HepG2 (cell line): Measurements from ENCODE around the gene ARL3. TPM values are rescaled to one million over a fixed set of nuclear protein-coding genes. Genes with fewer than 3 reads are reported as not detected.

Experiments
- HMGXB3 ChIP-seq: sonication (generic); formaldehyde crosslinking; IDR thresholded peaks from 2 replicates; pipeline ENCODE4 v1.4.0; 2020; ENCODE audit warnings: missing genetic modification reagents, borderline replicate concordance
- HNRNPLL ChIP-seq: fragments of 200-400 bp; formaldehyde crosslinking; IDR thresholded peaks from 2 replicates; pipeline ENCODE4 v1.6.1; 2017; ENCODE audit warnings: mild to moderate bottlenecking, low read depth, low read length; ENCODE audit not compliant: poor library complexity, severe bottlenecking
- LRRFIP1 ChIP-seq: sonication (generic); formaldehyde crosslinking; conservative IDR thresholded peaks from 2 replicates; pipeline ENCODE4 v1.4.0; 2020; ENCODE audit warnings: missing genetic modification reagents
- MAFG ChIP-seq: sonication (generic); formaldehyde crosslinking; IDR thresholded peaks from 2 replicates; pipeline ENCODE4 v1.5.1; 2020; ENCODE audit warnings: mild to moderate bottlenecking, missing genetic modification reagents
- NKX3-1 ChIP-seq: sonication (generic); formaldehyde crosslinking; IDR thresholded peaks from 2 replicates; pipeline ENCODE4 v1.5.0; 2020; ENCODE audit warnings: missing genetic modification reagents
- PAF1 ChIP-seq: IDR thresholded peaks from 2 replicates; pipeline ENCODE4 v1.6.1; 2016; ENCODE audit warnings: missing genetic modification reagents, missing compliant biosample characterization
- RBFOX2 ChIP-seq: fragments of 200-400 bp; formaldehyde crosslinking; IDR thresholded peaks from 2 replicates; pipeline ENCODE4 v1.6.1; 2017; ENCODE audit warnings: low read depth, mild to moderate bottlenecking, low read length
- SIN3A ChIP-seq: IDR thresholded peaks from 2 replicates; pipeline ENCODE4 v1.6.1; 2011; ENCODE audit warnings: low read depth, mild to moderate bottlenecking, control low read depth, low read length, borderline replicate concordance
- SRF ChIP-seq: IDR thresholded peaks from 2 replicates; pipeline ENCODE4 v1.6.1; 2011; ENCODE audit warnings: mild to moderate bottlenecking, low read depth, low read length, moderate library complexity
- SSRP1 ChIP-seq: IDR thresholded peaks from 2 replicates; pipeline ENCODE4 v1.6.1; 2016; ENCODE audit warnings: control low read depth
- TBX2 ChIP-seq: sonication (generic); formaldehyde crosslinking; IDR thresholded peaks from 2 replicates; pipeline ENCODE4 v1.5.0; 2020; ENCODE audit warnings: missing genetic modification reagents, mild to moderate bottlenecking, borderline replicate concordance
- TFE3 ChIP-seq: IDR thresholded peaks from 2 replicates; pipeline ENCODE4 v1.6.1; 2016
- ZBTB7B ChIP-seq: sonication (generic); formaldehyde crosslinking; IDR thresholded peaks from 2 replicates; pipeline ENCODE4 v1.4.0; 2020; ENCODE audit warnings: missing genetic modification reagents
- ZGPAT ChIP-seq: IDR thresholded peaks from 2 replicates; pipeline ENCODE4 v1.6.1; 2016; ENCODE audit warnings: mild to moderate bottlenecking
- ZNF232 ChIP-seq: sonication (generic); formaldehyde crosslinking; IDR thresholded peaks from 2 replicates; pipeline ENCODE4 v1.4.0; 2020; ENCODE audit warnings: missing genetic modification reagents, borderline replicate concordance
- ZNF235 ChIP-seq: sonication (generic); formaldehyde crosslinking; IDR thresholded peaks from 2 replicates; pipeline ENCODE4 v1.8.1; 2023; ENCODE audit warnings: mild to moderate bottlenecking, missing genetic modification reagents, borderline replicate concordance
- ZNF644 ChIP-seq: IDR thresholded peaks from 2 replicates; pipeline ENCODE4 v1.6.1; 2016; ENCODE audit warnings: low read depth
- ZNF691 ChIP-seq: sonication (generic); formaldehyde crosslinking; IDR thresholded peaks from 2 replicates; pipeline ENCODE4 v1.4.0; 2020; ENCODE audit warnings: missing genetic modification reagents, low read depth, mild to moderate bottlenecking, borderline replicate concordance
- polyA plus RNA-seq, 8 experiments: library from polyadenylated mRNA; depleted of rRNA in 3 of 8; stranded (reverse) in 7 of 8; unstranded in 1 of 8; fragments of >200 nt; fragmentation: Illumina TruSeq in 4 of 8; extraction: Trizol in 4 of 8; gene quantifications; 2 replicates each; pipeline versions ENCODE4 v1.2.1 to v1.2.3, GENCODE V29; 2011 to 2016; ENCODE audit warnings: low read depth in 4 of 8, missing spikeins in 1 of 8, mixed read lengths in 1 of 8; ENCODE audit not compliant: insufficient read depth in 1 of 8
- total RNA-seq, 5 experiments: library from RNA; depleted of rRNA; stranded (reverse); fragments of >200 nt; fragmentation: Illumina TruSeq; extraction: Trizol; gene quantifications; 2 replicates each; pipeline ENCODE4 v1.2.3, GENCODE V29; 2016; ENCODE audit warnings: low read depth in 1 of 5

Gene ARL3
- total and polyA plus RNA-seq, 2 of the 13 experiments (the other 11 are each of a cell fraction or from before 2014, with no cell fraction given) = 5.2 to 6.6 TPM

GRCh38 chr10:102665904-102666509 lies 48.2 kb downstream of the ARL3 start (continued):
- TF ChIP-seq SSRP1 (CRISPR knock-in tag) = no peak
- TF ChIP-seq ZNF691 = no peak
- TF ChIP-seq TBX2 (CRISPR knock-in tag) = peak; percentile 76; the same call in 1 of the 2 replicates
- no peak for TF ChIP-seq SIN3A
- TF ChIP-seq LRRFIP1 (CRISPR knock-in tag) = no peak
- TF ChIP-seq RBFOX2 = no peak
- no peak for TF ChIP-seq ZNF235 (CRISPR knock-in tag)
- TF ChIP-seq ZNF644 (CRISPR knock-in tag) = 0 out of 2 replicates have a peak, but pooled peaks have one; percentile 27
- no peak for TF ChIP-seq PAF1 (CRISPR knock-in tag)
- no peak for TF ChIP-seq TFE3 (CRISPR knock-in tag)
- no peak for TF ChIP-seq ZGPAT (CRISPR knock-in tag)
- no peak for TF ChIP-seq ZBTB7B (CRISPR knock-in tag)
- no peak for TF ChIP-seq MAFG
- TF ChIP-seq HMGXB3 (CRISPR knock-in tag) = no peak
- TF ChIP-seq SRF = no peak
- TF ChIP-seq ZNF232 = no peak
- no peak for TF ChIP-seq NKX3-1 (CRISPR knock-in tag)
- TF ChIP-seq HNRNPLL = no peak
